SK-N-SH (cell line): Measurements from ENCODE around the gene DENND2A.

Source experiments
- CTCF ChIP-seq: fragments of 200-600 bp; sonication (generic); IDR thresholded peaks from 2 replicates; pipeline ENCODE4 v1.6.1; 2017; ENCODE audit warnings: antibody characterized with exemption, mild to moderate bottlenecking, moderate library complexity
- EP300 ChIP-seq, 2 experiments: IDR thresholded peaks; 2 replicates each; pipeline versions ENCODE4 v1.4.0 to v1.6.1; 2012; ENCODE audit warnings: borderline replicate concordance in 1 of 2, low read depth in 1 of 2, low read length in 1 of 2
- EZH2phosphoT487 ChIP-seq: fragments of 200-600 bp; sonication (generic); IDR thresholded peaks from 2 replicates; pipeline ENCODE4 v1.6.1; 2017; ENCODE audit warnings: low read depth, mixed run types, mild to moderate bottlenecking, antibody characterized with exemption, moderate library complexity, borderline replicate concordance
- FOXJ3 ChIP-seq: sonication (generic); formaldehyde crosslinking; IDR thresholded peaks from 2 replicates; pipeline ENCODE4 v1.5.1; 2020; ENCODE audit warnings: mild to moderate bottlenecking, missing genetic modification reagents
- JUND ChIP-seq: IDR thresholded peaks from 2 replicates; pipeline ENCODE4 v1.4.0; 2012
- MAX ChIP-seq: IDR thresholded peaks from 2 replicates; pipeline ENCODE4 v1.4.0; 2012; ENCODE audit warnings: low read depth
- NRF1 ChIP-seq: IDR thresholded peaks from 2 replicates; pipeline ENCODE4 v1.6.1; 2012; ENCODE audit warnings: low read depth, mild to moderate bottlenecking, low read length
- POLR2AphosphoS5 ChIP-seq: IDR thresholded peaks from 2 replicates; pipeline ENCODE4 v1.6.1; 2012; ENCODE audit warnings: low read depth, low read length
- RCOR1 ChIP-seq: fragments of 150-350 bp; IDR thresholded peaks from 2 replicates; pipeline ENCODE4 v1.6.1; 2017; ENCODE audit warnings: antibody characterized with exemption, low read length
- SIN3A ChIP-seq: IDR thresholded peaks from 2 replicates; pipeline ENCODE4 v1.6.1; 2012; ENCODE audit warnings: low read depth, mild to moderate bottlenecking, low read length, moderate library complexity, borderline replicate concordance
- USF2 ChIP-seq: fragments of 150-350 bp; IDR thresholded peaks from 2 replicates; pipeline ENCODE4 v1.6.1; 2017; ENCODE audit warnings: antibody characterized with exemption, low read length, low read depth, borderline replicate concordance
- YY1 ChIP-seq: IDR thresholded peaks from 2 replicates; pipeline ENCODE4 v1.4.0; 2012; ENCODE audit warnings: low read depth, mild to moderate bottlenecking
- ZBTB33 ChIP-seq: IDR thresholded peaks from 2 replicates; pipeline ENCODE4 v1.4.0; 2012; ENCODE audit warnings: low read depth, borderline replicate concordance

GRCh38 chr7:140610204-140611165 lies 30.1 kb downstream of the DENND2A start:
- TF ChIP-seq CTCF (no peak), POLR2AphosphoS5 (no peak), MAX (no peak), JUND (no peak), YY1 (no peak), RCOR1 (no peak), FOXJ3 (CRISPR knock-in tag) (no peak), EP300 (IDR thresholded peaks at IDR 0.05; ENCODE audit: borderline replicate concordance in 1 of 2, low read depth in 1 of 2, low read length in 1 of 2) (no peak), ZBTB33 (no peak), NRF1 (no peak), SIN3A (no peak), EZH2phosphoT487 (no peak), USF2 (no peak)
